Measurements from ENCODE around the gene PTPRN2. TPM values are rescaled to one million over a fixed set of nuclear protein-coding genes. Genes with fewer than 3 reads are reported as not detected.

Gene PTPRN2
- polyA plus RNA-seq, 1 experiment, result 0.31 TPM

GRCh38 chr7:158544708-158545107 is 42.9 kb downstream of the PTPRN2 start:
- H3K4me3 ChIP-seq (ENCODE audit: low read depth, low read length), result no peak overlapping the region
- ChIA-PET CTCF (no interaction called here), POLR2A (no interaction called here)
- DNase-seq (ENCODE audit: low read depth), result no peak
- H3K27me3 ChIP-seq (ENCODE audit: control insufficient read depth, insufficient read depth, low read length), result no peaks in the 10 kb centered on the region
- TF ChIP-seq CTCF (IDR thresholded peaks at IDR 0.05; ENCODE audit: insufficient read depth, low read depth, low read length), result no peak
- H3K36me3 ChIP-seq (ENCODE audit: control insufficient read depth, insufficient read depth, low read length), result no peaks in the 10 kb centered on the region

- CTCF ChIA-PET, result no interaction called here
- H3K4me3 ChIP-seq (ENCODE audit: low read depth, low read length), result no peak overlapping the region
- POLR2A ChIA-PET, result no interaction called here
- no peak for TF ChIP-seq CTCF (IDR thresholded peaks at IDR 0.05; ENCODE audit: insufficient read depth, low read depth, low read length)
- no peaks in the 10 kb centered on the region for H3K27me3 ChIP-seq (ENCODE audit: control insufficient read depth, insufficient read depth, low read length)
- DNase-seq (ENCODE audit: low read depth), result no peak
- no peaks in the 10 kb centered on the region for H3K36me3 ChIP-seq (ENCODE audit: control insufficient read depth, insufficient read depth, low read length)
These were observed 43.8 kb downstream of the PTPRN2 start for GRCh38 chr7:158543840-158544239.

- no peak for DNase-seq (ENCODE audit: low read depth)
- TF ChIP-seq CTCF (IDR thresholded peaks at IDR 0.05; ENCODE audit: insufficient read depth, low read depth, low read length), result no peak
- CTCF ChIA-PET, result interaction anchor here (1.3 kb wide), 1 partner anchor 10 kb away, joined by 3 read pairs; no protein-coding TSS in a partner anchor
- H3K4me3 ChIP-seq (ENCODE audit: low read depth, low read length), result no peak overlapping the region
- H3K36me3 ChIP-seq (ENCODE audit: control insufficient read depth, insufficient read depth, low read length), result no peaks in the 10 kb centered on the region
- POLR2A ChIA-PET, result no interaction called here
- no peaks in the 10 kb centered on the region for H3K27me3 ChIP-seq (ENCODE audit: control insufficient read depth, insufficient read depth, low read length)
These were observed 44.7 kb downstream of the PTPRN2 start for GRCh38 chr7:158542651-158543566.

GRCh38 chr7:158541346-158542010 is 46.1 kb downstream of the PTPRN2 start:
- no peaks in the 10 kb centered on the region for H3K27me3 ChIP-seq (ENCODE audit: control insufficient read depth, insufficient read depth, low read length)
- TF ChIP-seq CTCF (IDR thresholded peaks at IDR 0.05; ENCODE audit: insufficient read depth, low read depth, low read length), result no peak
- POLR2A ChIA-PET, result interaction anchor here (0.6 kb wide), 1 partner anchor 308 kb away, joined by 3 read pairs; no protein-coding TSS in a partner anchor
- CTCF ChIA-PET, result interaction anchor here (1.3 kb wide), 1 partner anchor 9 kb away, joined by 3 read pairs; no protein-coding TSS in a partner anchor
- no peak overlapping the region for H3K4me3 ChIP-seq (ENCODE audit: low read depth, low read length)
- H3K36me3 ChIP-seq (ENCODE audit: control insufficient read depth, insufficient read depth, low read length), result no peaks in the 10 kb centered on the region
- no peak for DNase-seq (ENCODE audit: low read depth)

GRCh38 chr7:158539711-158540146 is 47.9 kb downstream of the PTPRN2 start:
- Histone ChIP-seq H3K27me3 (ENCODE audit: control insufficient read depth, insufficient read depth, low read length) (no peaks in the 10 kb centered on the region), H3K36me3 (ENCODE audit: control insufficient read depth, insufficient read depth, low read length) (no peaks in the 10 kb centered on the region), H3K4me3 (ENCODE audit: low read depth, low read length) (no peak overlapping the region)
- ChIA-PET CTCF (no interaction called here), POLR2A (no interaction called here)
- DNase-seq (ENCODE audit: low read depth), result no peak
- TF ChIP-seq CTCF (IDR thresholded peaks at IDR 0.05; ENCODE audit: insufficient read depth, low read depth, low read length), result no peak

All from BJ (cell line).